Fibroblast of peridontal ligament (primary cell): ENCODE results near the gene CASZ1.

ENCODE experiments used
- DNase-seq: peaks from one replicate; pipeline ENCODE4 v3.0.0-alpha.2; 2010; ENCODE audit errors: extremely low read depth

Gene CASZ1

GRCh38 chr1:10724948-10725847 is 71.2 kb downstream of the CASZ1 start:
- DNase-seq = peak; percentile 82

DNA sequence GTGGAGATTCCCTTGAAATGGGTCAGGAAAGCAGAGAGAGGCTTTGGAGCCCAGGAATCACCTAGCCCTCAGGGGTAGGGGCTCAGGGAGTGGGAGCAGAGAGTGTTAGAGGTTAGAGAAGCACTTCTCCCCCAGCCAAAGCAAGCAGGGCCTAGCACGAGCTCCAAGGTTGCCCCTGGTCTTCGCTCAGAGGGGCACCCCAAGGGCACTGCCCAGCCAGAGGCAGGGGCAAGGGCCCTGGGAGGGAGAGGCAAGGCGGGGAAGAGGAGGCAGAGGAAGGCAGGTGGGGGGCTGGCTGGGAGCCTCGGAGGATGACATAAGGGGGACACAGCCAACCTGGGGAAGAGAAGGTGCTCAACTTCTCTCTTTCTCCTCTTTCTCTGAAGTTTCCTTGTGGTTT is 71.9 kb downstream of the CASZ1 start:
- DNase-seq = no peak

- peak; percentile 11 for DNase-seq
Measured at GRCh38 chr1:10724052-10724494, 72.4 kb downstream of the CASZ1 start.

- DNase-seq = no peak
Measured at GRCh38 chr1:10723317-10723716, 73.1 kb downstream of the CASZ1 start.

GRCh38 chr1:10722803-10723202 is 73.6 kb downstream of the CASZ1 start:
- no peak for DNase-seq

DNA sequence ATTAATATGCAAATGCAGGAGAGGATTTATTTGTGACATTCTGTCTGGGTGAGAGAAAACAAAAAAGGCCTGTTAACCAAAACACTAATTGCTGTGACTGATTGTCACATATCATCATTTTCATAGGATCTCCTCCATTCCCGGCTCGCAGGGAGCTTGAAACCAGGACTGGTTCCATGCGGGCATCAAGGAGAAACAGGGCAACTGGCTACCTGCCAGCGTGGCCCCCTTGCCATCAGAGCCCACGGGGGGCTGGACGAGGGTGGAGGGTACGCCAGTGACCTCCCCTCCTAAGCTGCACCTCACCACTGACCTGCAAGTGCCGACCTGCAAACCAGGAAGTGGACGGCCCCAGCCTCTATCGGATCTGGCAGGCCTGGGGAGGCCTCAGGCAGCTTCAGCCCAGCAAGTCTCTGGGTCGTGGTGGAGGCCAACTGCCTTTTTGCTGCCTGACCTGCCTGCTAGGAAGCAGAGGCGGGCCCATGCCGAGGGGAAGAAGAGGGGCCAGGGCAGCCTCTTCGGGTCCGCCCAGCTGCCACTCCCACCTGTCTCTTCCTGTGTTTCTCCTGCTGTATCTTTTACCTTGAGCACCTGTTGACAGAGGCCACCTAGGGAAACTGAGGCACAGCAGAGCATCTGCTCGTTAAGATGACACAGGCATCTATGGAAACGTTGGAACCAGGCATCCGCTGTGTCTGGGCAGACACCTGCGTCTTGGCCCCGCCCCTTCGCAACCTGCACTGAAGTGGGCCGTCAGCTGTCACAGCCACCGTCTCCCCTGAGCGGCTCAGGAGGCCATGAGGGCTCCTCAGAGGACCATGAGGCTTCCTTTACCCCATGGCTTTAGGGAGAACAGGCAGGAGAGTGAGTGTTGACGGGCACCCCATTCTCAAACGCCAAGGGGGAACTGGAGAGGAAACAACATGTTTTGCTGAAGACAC is 74.8 kb downstream of the CASZ1 start:
- DNase-seq = no peak

GRCh38 chr1:10720635-10721034 is 75.8 kb downstream of the CASZ1 start:
- no peak for DNase-seq

- DNase-seq = no peak
Measured at GRCh38 chr1:10718083-10718415, 78.4 kb downstream of the CASZ1 start.

GRCh38 chr1:10717296-10718082 is 79.0 kb downstream of the CASZ1 start:
- no peak for DNase-seq

DNA sequence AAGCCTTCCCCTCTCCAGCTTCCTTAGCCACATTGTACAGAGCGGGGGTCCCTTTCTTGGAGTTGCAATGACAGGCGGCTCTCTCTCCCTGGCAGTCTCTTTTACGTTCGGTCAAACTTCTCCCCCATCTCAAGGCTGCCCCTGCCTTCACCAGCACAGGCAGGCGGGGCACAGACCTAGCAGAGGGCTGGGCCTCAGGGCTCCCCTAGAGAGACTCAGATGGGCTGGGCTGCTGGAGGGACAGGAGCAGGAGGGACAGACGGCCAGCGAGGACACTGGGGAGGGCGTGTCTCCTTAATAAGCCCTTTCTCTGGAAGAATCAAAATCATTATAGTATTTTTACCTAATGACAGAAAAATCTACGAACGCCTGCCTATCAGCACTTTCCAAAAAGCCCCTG is 79.6 kb downstream of the CASZ1 start:
- no peak for DNase-seq

- no peak for DNase-seq
Measured at GRCh38 chr1:10714337-10715114, 81.9 kb downstream of the CASZ1 start.

DNA sequence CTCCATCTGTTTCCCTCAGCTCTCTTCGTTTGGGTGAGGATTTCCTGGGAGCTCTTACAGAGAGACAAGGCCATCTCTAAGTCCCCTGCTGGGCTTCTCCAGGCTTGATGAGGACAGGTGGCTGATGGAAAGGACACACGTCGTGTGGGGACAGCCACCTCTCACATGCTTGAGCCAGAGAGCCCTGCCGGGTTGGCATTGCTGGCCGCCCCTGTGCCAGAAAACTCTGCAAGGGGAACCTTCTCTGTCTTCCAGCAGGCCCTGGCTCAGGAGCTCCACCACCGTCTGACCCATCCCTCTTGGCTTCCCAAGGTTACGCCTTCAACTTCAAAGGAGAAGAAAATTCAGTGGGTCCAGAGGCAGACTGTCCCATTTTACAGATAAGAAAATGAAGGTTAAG is 82.8 kb downstream of the CASZ1 start:
- no peak for DNase-seq

DNA sequence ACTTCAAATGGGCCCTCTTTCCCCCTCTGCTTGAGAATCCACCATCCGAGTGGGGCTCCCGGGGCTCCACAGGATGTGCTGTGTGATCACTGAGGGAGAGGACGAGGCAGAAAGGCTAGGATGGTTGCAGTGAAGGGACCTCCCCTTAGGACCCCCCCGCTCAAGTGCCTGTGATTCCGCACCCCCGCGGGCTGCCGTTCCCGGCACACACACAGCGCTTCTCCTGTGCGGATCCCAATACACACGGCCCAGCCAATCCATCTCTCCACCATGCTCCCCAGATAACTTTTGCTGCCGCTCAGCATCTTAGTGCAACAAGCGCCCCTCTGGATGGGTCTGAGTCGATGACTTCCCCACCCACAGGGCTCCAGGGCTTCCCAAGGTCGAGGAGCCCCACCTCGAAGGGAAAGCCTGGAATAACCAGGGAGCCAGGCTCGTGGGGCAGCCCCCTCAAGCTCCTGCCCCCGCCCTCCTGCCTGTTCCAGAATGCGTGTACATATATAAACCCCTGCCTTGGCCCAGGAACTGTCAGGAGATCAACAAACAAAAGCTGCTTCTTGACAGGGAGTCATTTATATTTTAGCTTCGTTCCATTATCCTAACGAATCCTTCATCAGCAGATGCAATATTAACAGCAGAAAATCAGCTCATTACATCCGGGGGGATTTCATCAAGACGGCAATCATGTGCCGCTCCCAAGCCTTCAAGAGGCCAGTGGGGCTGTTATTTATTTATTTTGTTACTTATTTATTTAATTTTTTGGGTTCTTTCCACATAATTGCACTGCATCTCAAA is 83.7 kb downstream of the CASZ1 start:
- DNase-seq = no peak

- DNase-seq = no peak
Measured at GRCh38 chr1:10710489-10710888, 86.0 kb downstream of the CASZ1 start.

DNA sequence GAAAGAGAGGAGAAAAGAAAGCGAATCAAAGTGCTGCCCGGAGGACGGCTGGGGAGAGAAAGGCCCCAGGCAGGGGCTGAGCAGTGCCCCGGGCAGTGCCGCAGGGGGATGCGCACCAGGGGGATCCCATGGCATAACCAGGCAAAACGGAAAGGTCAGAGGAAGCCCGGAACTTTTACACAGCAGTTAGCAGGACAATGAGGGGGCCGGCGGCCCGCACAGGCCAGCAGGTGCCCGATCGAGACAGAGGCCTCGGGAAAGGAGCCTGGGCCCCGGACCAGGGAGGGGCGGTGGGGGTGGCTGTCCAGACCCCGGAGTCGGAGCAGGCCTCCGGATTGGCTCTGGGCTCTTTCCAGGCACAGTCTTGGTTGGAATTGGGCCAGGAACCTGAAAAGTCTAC is 86.8 kb downstream of the CASZ1 start:
- DNase-seq = no peak

DNA sequence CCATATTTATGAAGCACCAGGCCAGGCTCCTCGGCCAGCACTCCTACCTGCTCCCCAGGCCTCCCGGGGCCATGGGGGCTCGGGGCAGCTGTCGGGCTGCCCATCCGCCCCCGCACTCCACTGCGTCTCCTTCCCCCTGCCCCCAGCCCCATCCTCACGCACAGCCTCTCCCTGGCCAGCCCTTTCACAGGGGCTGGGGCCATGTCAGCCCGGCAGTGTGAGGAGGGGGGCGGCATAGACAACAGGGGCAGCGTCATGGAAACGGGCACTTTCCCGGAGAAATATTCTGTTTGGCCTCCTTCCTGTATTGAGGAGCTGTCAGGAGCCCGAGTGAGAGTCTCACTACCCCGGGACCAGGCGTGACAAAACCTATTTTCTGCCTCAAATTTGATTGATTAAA is 87.3 kb downstream of the CASZ1 start:
- no peak for DNase-seq

GRCh38 chr1:10708757-10709156 is 87.7 kb downstream of the CASZ1 start:
- DNase-seq = no peak

DNA sequence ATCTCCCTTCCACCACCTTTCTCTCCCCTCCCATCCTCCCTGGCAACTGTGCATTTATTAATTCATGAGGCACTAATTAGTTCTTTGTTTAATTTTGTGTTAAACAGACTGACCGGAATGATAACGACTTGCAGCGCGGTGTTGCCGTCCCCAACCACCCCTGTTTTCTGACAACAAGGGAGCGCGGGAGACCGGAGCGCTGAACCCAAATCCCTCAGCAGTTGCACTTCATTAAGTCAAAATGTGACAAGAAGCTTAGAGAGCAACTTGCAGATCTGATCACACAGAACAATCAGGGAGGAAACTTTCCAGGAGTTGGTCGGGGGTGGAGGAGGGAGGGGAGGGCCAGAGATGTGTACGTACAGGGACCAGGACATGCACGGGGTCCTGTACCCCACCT is 89.2 kb downstream of the CASZ1 start:
- no peak for DNase-seq

- no peak for DNase-seq
Measured at GRCh38 chr1:10706376-10706913, 90.0 kb downstream of the CASZ1 start.

DNA sequence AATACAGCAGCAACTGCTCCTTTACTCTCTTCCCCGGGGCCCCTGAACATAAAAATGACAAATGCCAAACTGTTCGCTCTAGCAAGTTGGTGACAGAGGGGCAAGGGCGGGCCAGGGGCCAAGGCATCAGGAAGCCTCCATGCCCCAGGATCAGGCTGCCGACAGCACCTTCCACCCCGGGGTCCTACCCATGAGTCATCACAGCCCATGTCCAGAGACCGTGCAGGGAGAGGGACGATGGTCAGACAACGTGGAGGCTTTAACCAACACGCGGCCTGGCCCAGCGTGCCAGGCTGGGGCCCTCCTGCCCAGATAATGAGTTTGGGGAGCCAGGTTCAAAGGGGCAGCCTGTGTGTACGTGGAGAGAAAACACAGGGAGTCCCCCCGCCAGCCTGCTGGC is 90.5 kb downstream of the CASZ1 start:
- no peak for DNase-seq
